IMR-90 (cell line): Measurements from ENCODE around the gene OPRM1. TPM values are rescaled to one million over a fixed set of nuclear protein-coding genes. Genes with fewer than 3 reads are reported as not detected.

Experiments
- ATAC-seq: fragments of 200-7000 bp; cut with Tn5 transposase; 2 replicates; pipeline ENCODE4 v1.9.1; 2020; ENCODE audit warnings: low read depth, mild to moderate bottlenecking, moderate library complexity
- BruUV-seq: library from RNA; stranded (reverse); fragments of 400-500 nt; replicated peaks from 2 replicates; lab custom pipeline; 2021; lab: Mats Ljungman, UMichigan
- CTCF ChIA-PET: fragments of 300-600 bp; formaldehyde crosslinking; extraction: SDS; loops from one replicate; lab custom pipeline; 2021; ENCODE audit warnings: antibody characterized with exemption; lab: Yijun Ruan, JAX
- POLR2A ChIA-PET: fragments of 300-600 bp; sonication (Branson Sonifier 250); formaldehyde crosslinking; loops from one replicate; lab custom pipeline; 2022; ENCODE audit warnings: antibody characterized with exemption; ENCODE audit not compliant: unreplicated experiment; lab: Charles Lee
- DNase-seq: peaks from one replicate; pipeline ENCODE4 v3.0.0; 2013
- H2AFZ ChIP-seq: replicated peaks from 2 replicates; pipeline ENCODE3; 2013; ENCODE audit warnings: low read length, mild to moderate bottlenecking; ENCODE audit not compliant: poor library complexity
- H2AK5ac ChIP-seq: 2 replicates; pipeline ENCODE4 v1.6.1; 2013; ENCODE audit warnings: low read depth, low read length, inconsistent platforms
- H2AK9ac ChIP-seq: replicated peaks from 2 replicates; pipeline ENCODE3; 2013; ENCODE audit warnings: mild to moderate bottlenecking, low read depth, low read length, moderate library complexity; ENCODE audit not compliant: poor library complexity
- H2BK120ac ChIP-seq: 2 replicates; pipeline ENCODE4 v1.6.1; 2013; ENCODE audit warnings: low read depth, low read length, inconsistent platforms
- H2BK15ac ChIP-seq: 3 replicates; pipeline ENCODE4 v1.6.1; 2013; ENCODE audit warnings: low read depth, low read length, inconsistent platforms
- H2BK20ac ChIP-seq: 2 replicates; pipeline ENCODE4 v1.6.1; 2013; ENCODE audit warnings: low read depth, mild to moderate bottlenecking, inconsistent platforms, low read length, moderate library complexity
- H2BK5ac ChIP-seq: 2 replicates; pipeline ENCODE4 v1.6.1; 2013; ENCODE audit warnings: mild to moderate bottlenecking, low read depth, low read length, inconsistent platforms; ENCODE audit not compliant: poor library complexity, severe bottlenecking
- H3K14ac ChIP-seq: replicated peaks from 2 replicates; pipeline ENCODE4 v1.6.1; 2013; ENCODE audit warnings: low read depth, low read length, inconsistent platforms
- H3K18ac ChIP-seq: 2 replicates; pipeline ENCODE4 v1.6.1; 2013; ENCODE audit warnings: low read depth, low read length, control low read depth
- H3K23ac ChIP-seq: 2 replicates; pipeline ENCODE4 v1.6.1; 2013; ENCODE audit warnings: low read depth, low read length, inconsistent platforms
- H3K27ac ChIP-seq: 2 replicates; pipeline ENCODE4 v1.5.1; 2013; ENCODE audit warnings: mild to moderate bottlenecking, control low read depth, low read length; ENCODE audit not compliant: insufficient read depth
- H3K27me3 ChIP-seq: 2 replicates; pipeline ENCODE4 v1.6.1; 2013; ENCODE audit warnings: low read length; ENCODE audit not compliant: control insufficient read depth, insufficient read depth
- H3K36me3 ChIP-seq: 2 replicates; pipeline ENCODE4 v1.6.1; 2013; ENCODE audit warnings: low read length, mixed read lengths; ENCODE audit not compliant: control insufficient read depth, insufficient read depth
- H3K4ac ChIP-seq: 2 replicates; pipeline ENCODE4 v1.6.1; 2013; ENCODE audit warnings: low read depth, low read length, inconsistent platforms
- H3K4me1 ChIP-seq: 2 replicates; pipeline ENCODE4 v1.6.1; 2013; ENCODE audit warnings: low read length, mixed read lengths; ENCODE audit not compliant: control insufficient read depth, insufficient read depth
- H3K4me2 ChIP-seq: 2 replicates; pipeline ENCODE4 v1.6.1; 2013; ENCODE audit warnings: low read depth, mild to moderate bottlenecking, control low read depth, low read length, moderate library complexity
- H3K4me3 ChIP-seq: 2 replicates; pipeline ENCODE4 v1.5.1; 2013; ENCODE audit warnings: low read depth, mild to moderate bottlenecking, control low read depth, low read length, moderate library complexity; ENCODE audit not compliant: insufficient read depth
- H3K56ac ChIP-seq: 2 replicates; pipeline ENCODE4 v1.6.1; 2013; ENCODE audit warnings: low read length, inconsistent platforms; ENCODE audit not compliant: insufficient read depth; ENCODE audit errors: extremely low read depth
- H3K79me1 ChIP-seq, 2 experiments: 2 replicates each; pipeline ENCODE4 v1.6.1; 2013; ENCODE audit warnings: low read length in 2 of 2, inconsistent platforms in 1 of 2, low read depth in 1 of 2
- H3K9ac ChIP-seq: 2 replicates; pipeline ENCODE4 v1.6.1; 2013; ENCODE audit warnings: low read depth, low read length, control low read depth
- H3K9me1 ChIP-seq: 2 replicates; pipeline ENCODE4 v1.6.1; 2013; ENCODE audit warnings: low read length, inconsistent platforms; ENCODE audit not compliant: insufficient read depth
- H3K9me3 ChIP-seq: 2 replicates; pipeline ENCODE4 v1.6.1; 2013; ENCODE audit warnings: low read length; ENCODE audit not compliant: control insufficient read depth, insufficient read depth
- H4K20me1 ChIP-seq: 2 replicates; pipeline ENCODE4 v1.6.1; 2013; ENCODE audit warnings: low read length, inconsistent platforms; ENCODE audit not compliant: insufficient read depth
- H4K5ac ChIP-seq: 2 replicates; pipeline ENCODE4 v1.6.1; 2013; ENCODE audit warnings: mild to moderate bottlenecking, low read depth, low read length, control low read depth
- H4K8ac ChIP-seq, 2 experiments: 2 replicates each; pipeline ENCODE4 v1.6.1; 2013; ENCODE audit warnings: low read depth in 2 of 2, low read length in 2 of 2, control low read depth in 1 of 2, inconsistent platforms in 1 of 2
- H4K91ac ChIP-seq: 2 replicates; pipeline ENCODE4 v1.6.1; 2013; ENCODE audit warnings: low read depth, low read length, inconsistent platforms; ENCODE audit not compliant: insufficient read depth
- BHLHE40 ChIP-seq: fragments of 150-350 bp; IDR thresholded peaks from 2 replicates; pipeline ENCODE4 v1.6.1; 2016; ENCODE audit warnings: mild to moderate bottlenecking, low read depth, low read length
- CEBPB ChIP-seq: IDR thresholded peaks from 2 replicates; pipeline ENCODE4 v1.6.1; 2012; ENCODE audit warnings: low read depth, low read length, improper control_type of control experiment
- CHD1 ChIP-seq: IDR thresholded peaks from 2 replicates; pipeline ENCODE4 v1.6.1; 2012; ENCODE audit warnings: low read depth, low read length, improper control_type of control experiment
- CTCF ChIP-seq: conservative IDR thresholded peaks from 2 replicates; pipeline ENCODE4 v1.5.1; 2012; ENCODE audit warnings: mild to moderate bottlenecking, low read depth, low read length, improper control_type of control experiment
- ELK1 ChIP-seq: fragments of 150-350 bp; IDR thresholded peaks from 2 replicates; pipeline ENCODE4 v1.6.1; 2016; ENCODE audit warnings: low read depth, mild to moderate bottlenecking, low read length, moderate library complexity, borderline replicate concordance
- FOS ChIP-seq: fragments of 150-350 bp; IDR thresholded peaks from 2 replicates; pipeline ENCODE4 v1.6.1; 2016; ENCODE audit warnings: low read depth, low read length
- MAFK ChIP-seq: IDR thresholded peaks from 2 replicates; pipeline ENCODE4 v1.6.1; 2012; ENCODE audit warnings: low read depth, low read length, improper control_type of control experiment
- MXI1 ChIP-seq: IDR thresholded peaks from 2 replicates; pipeline ENCODE4 v1.6.1; 2012; ENCODE audit warnings: low read depth, mild to moderate bottlenecking, low read length, moderate library complexity, borderline replicate concordance
- NFE2L2 ChIP-seq: fragments of 150-350 bp; IDR thresholded peaks from 2 replicates; pipeline ENCODE4 v1.6.1; 2016; ENCODE audit warnings: low read depth, mild to moderate bottlenecking, low read length
- POLR2A ChIP-seq: IDR thresholded peaks from 2 replicates; pipeline ENCODE4 v1.6.1; 2012; ENCODE audit warnings: mild to moderate bottlenecking, low read depth, low read length
- RCOR1 ChIP-seq: IDR thresholded peaks from 2 replicates; pipeline ENCODE4 v1.6.1; 2012; ENCODE audit warnings: mild to moderate bottlenecking, low read length, improper control_type of control experiment; ENCODE audit not compliant: insufficient replicate concordance
- RFX5 ChIP-seq: IDR thresholded peaks from 2 replicates; pipeline ENCODE4 v1.8.0; 2012; ENCODE audit warnings: low read depth, mild to moderate bottlenecking, low read length, moderate library complexity
- SMC3 ChIP-seq: fragments of 150-350 bp; IDR thresholded peaks from 2 replicates; pipeline ENCODE4 v1.6.1; 2016; ENCODE audit warnings: low read depth, mild to moderate bottlenecking, antibody characterized with exemption, low read length, moderate library complexity
- USF2 ChIP-seq: fragments of 150-350 bp; IDR thresholded peaks from 2 replicates; pipeline ENCODE4 v1.6.1; 2017; ENCODE audit warnings: mild to moderate bottlenecking, antibody characterized with exemption, low read length, low read depth
- WGBS, 2 experiments: methylation state at CpG; one replicate each; pipeline versions ENCODE4 v1.1.5 to v1.1.7; 2013; ENCODE audit warnings: missing lambda C conversion rate in 2 of 2; ENCODE audit not compliant: insufficient read length in 1 of 2; ENCODE audit errors: extremely low coverage in 2 of 2; 5-methylcytosine and 5-hydroxymethylcytosine counted together
- dilution Hi-C: fragments of 300-500 bp; cut with HindIII; formaldehyde crosslinking; loops from one replicate; pipeline ENCODE4 v1.14.3; 2018; ENCODE audit warnings: low sequenced_read_pairs; ENCODE audit not compliant: unreplicated experiment
- in situ Hi-C: fragments of 300-500 bp; cut with MboI; formaldehyde crosslinking; loops from 3 replicates; pipeline ENCODE4 v1.14.3; 2019; ENCODE audit warnings: low sequenced_read_pairs, inconsistent platforms, mixed read lengths
- intact Hi-C: fragments of 100-400 bp; cut with micrococcal nuclease; formaldehyde crosslinking; loops from 2 replicates; pipeline ENCODE4 v1.10.0; 2022
- polyA plus RNA-seq, 3 experiments: library from polyadenylated mRNA; depleted of rRNA; stranded (reverse); fragments of >200 nt; gene quantifications; 2 replicates each; pipeline ENCODE4 v1.2.3, GENCODE V29; 2012; ENCODE audit warnings: low replicate concordance in 1 of 3
- total RNA-seq: library from RNA; depleted of rRNA; stranded (reverse); fragments of >200 nt; gene quantifications from 2 replicates; pipeline ENCODE4 v1.2.3, GENCODE V29; 2012

The OPRM1 gene
- total and polyA plus RNA-seq, 2 of the 4 experiments (the other 2 are of a cell fraction): not detected

GRCh38 chr6:154245506-154245905 is 206.5 kb downstream of the OPRM1 start:
- H3K9ac ChIP-seq: no peak overlapping the region
- no peak overlapping the region for H2AK5ac ChIP-seq
- no peak overlapping the region for H2BK5ac ChIP-seq
- H3K4me3 ChIP-seq: no peak overlapping the region
- H3K9me3 ChIP-seq: no peaks in the 10 kb centered on the region
- H4K91ac ChIP-seq: no peak overlapping the region
- no peak overlapping the region for H3K4ac ChIP-seq
- no peaks in the 10 kb centered on the region for H4K20me1 ChIP-seq
- no peaks in the 10 kb centered on the region for H3K36me3 ChIP-seq
- dilution Hi-C loops (no loop called here), in situ Hi-C loops (no loop called here), intact Hi-C loops (no loop called here)
- ATAC-seq (no peak), DNase-seq (no peak)
- H3K56ac ChIP-seq: no peak overlapping the region
- ChIA-PET POLR2A (no interaction called here), CTCF (no interaction called here)
- no peak overlapping the region for H4K8ac ChIP-seq
- no peaks in the 10 kb centered on the region; the same call in 1 of the 2 replicates for H3K27me3 ChIP-seq
- H3K18ac ChIP-seq: no peak overlapping the region
- no peak overlapping the region for H3K4me2 ChIP-seq
- H2BK20ac ChIP-seq: no peak overlapping the region
- 49% methylated on average over 4 of the region's 5 CpGs; no CpG with 5 or more reads in 1 of the 2 experiments for WGBS, 2 experiments
- no peak for TF ChIP-seq CEBPB
- TF ChIP-seq FOS: no peak
- TF ChIP-seq MXI1: no peak
- TF ChIP-seq ELK1: no peak
- no peak for TF ChIP-seq RFX5
- no peak for TF ChIP-seq RCOR1
- no peak for TF ChIP-seq SMC3
- no peak for TF ChIP-seq CTCF
- TF ChIP-seq POLR2A: no peak
- no peak for TF ChIP-seq NFE2L2
- no peak for TF ChIP-seq MAFK
- TF ChIP-seq CHD1: no peak
- no peak for TF ChIP-seq USF2
- TF ChIP-seq BHLHE40: no peak
- H3K23ac ChIP-seq: no peak overlapping the region
- no peaks in the 10 kb centered on the region for H3K79me1 ChIP-seq
- H3K27ac ChIP-seq: no peak overlapping the region
- no peak overlapping the region for H2BK15ac ChIP-seq
- H2BK120ac ChIP-seq: no peak overlapping the region
- peaks cover 2% of the 10 kb centered on the region; the same call in 1 of the 2 replicates for H3K4me1 ChIP-seq
- no peak overlapping the region for H3K14ac ChIP-seq
- no peak overlapping the region for H4K5ac ChIP-seq
- H2AFZ ChIP-seq: no peak overlapping the region
- no peak overlapping the region for H2AK9ac ChIP-seq
- no peaks in the 10 kb centered on the region for H3K9me1 ChIP-seq
- BruUV-seq: no TSS peak
